Suppressor macrophage treated with lipopolysaccharide for 4 hours (primary cell): ENCODE results near the gene TMBIM6.

Experiments
- DNase-seq: peaks from one replicate; pipeline ENCODE4 v3.0.0-alpha.2; 2020

The TMBIM6 gene

DNA sequence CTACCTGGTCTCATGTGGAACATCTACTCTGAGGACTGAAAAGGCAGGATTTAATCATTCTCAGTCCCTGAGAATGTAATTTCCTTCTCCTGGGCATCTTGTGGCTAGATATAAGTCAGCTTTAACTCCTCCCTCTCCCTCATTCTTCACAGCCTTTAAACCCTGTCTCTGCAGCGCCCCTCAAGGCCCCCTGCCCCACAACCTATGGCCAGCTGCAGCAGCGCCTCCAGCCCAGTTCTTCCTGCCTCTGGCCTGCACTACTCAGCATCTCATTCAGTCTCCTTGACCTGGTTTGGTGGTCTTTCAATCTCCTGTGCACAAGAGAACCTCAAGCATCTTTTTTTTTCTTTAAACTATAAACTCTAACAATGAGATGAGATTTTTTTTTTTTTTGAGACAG is 57.6 kb downstream of the TMBIM6 start:
- DNase-seq, result no peak

DNA sequence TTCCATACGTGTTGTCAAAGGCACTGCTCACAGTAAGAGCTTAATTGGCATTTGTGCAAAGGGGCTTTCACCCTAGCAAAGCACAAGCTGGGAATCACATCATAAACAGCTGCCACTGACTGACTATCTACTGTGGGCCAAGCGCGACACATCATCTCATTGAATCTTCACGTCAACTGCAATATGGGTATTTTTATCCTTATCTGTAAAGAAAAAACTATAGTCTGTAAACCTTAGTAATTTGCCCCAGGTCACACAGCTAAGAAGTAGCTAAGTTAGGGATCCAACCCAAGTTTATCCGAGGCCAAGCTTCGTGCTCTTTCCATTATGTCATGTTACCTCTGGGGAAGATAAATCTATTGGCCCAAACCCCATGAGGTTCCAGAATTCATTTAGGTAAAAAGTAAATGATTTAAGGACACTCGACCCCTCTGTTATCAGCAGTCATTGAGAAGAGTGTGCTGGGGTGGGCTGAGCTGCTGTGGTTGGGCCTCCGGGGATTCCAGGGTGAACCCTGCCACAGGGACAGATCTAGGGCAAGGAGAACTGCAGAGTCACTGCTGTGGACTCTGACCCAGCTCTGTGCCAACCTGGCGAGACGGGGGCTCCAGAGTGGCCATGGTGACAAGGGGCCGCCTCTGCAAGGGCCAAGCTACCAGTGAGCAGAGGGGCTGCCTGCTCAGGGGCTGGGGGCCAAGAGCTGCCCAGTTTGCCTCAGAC is 59.2 kb downstream of the TMBIM6 start:
- no peak for DNase-seq

DNA sequence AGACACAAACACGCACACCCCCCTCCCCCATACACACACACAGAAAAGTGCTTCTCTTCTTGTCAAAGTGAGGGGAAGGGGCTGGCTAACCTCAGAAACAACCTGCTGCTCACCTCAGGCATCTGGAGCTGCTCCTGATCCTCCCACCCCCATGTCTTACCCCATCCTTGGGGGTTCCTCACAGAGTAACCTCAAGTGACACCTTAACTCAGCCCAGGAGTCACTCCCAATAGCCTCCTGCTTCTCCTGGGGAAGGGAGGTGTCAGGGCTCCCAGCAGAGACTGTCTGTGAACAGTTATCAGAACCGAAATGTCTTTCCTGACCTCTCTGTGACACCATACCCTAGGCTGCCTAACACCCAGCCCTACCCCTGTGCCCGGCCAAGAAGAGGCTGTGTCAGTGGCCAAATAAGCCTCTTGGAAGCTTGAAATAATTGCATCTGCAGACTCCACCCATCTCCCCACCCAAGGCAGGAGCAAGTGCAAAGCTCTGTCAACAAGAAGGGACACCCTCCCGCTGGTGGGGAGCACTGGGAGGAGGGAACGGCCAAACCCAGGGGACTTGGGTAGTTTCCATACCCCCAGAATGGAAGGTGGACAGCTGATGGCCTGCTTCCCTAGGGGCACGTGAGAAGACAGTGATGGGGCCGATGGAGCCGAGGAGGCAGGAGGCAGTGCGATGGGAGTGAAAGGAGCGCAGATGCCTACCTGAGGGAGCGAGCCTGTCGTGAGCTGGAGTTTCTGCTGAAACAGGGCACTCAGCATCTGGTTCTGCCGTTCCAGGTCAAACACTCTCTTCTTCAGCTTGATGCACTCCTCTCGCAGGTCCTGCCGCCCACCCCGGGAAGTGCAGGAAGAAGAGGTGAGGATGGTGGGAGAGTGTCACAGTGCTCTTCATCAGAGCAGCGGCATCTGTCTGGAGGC is 60.0 kb downstream of the TMBIM6 start:
- DNase-seq, result no peak

DNA sequence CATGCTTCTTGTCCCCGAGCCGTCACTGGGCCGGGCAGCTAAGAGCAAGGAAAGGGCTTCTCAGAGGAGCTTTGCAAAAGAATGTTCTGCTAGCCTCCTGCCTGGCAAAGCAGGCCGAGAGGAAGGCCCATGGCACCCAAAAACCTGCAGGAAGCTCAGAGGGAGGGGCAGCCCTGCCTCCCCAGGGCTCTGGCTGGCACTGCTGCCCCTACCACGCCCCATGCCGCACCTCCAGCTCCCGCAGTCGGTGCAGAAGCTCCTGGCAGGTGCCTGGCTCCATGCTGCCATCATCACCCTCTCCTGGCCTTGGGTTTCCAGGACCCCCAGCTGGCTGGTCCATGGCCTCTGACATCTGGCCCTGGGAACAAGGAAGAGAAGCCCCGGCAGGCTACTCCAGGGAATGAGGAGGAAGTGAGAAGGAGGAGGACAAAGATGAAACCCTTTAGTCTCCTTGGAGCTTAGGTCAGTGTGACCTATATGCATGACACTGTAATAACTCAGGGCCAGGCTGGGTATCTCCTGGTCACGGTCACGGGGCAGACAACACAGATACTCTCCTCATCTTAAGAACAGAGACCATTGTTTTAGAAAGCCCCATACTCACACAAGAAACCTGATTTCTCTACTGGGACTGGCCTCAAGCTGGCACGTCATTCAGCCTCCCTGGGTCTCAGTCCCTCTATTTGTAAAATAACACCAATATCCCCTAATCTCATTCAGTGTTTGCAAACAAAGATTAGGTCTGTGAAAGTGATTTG is 62.5 kb downstream of the TMBIM6 start:
- DNase-seq, result no peak

DNA sequence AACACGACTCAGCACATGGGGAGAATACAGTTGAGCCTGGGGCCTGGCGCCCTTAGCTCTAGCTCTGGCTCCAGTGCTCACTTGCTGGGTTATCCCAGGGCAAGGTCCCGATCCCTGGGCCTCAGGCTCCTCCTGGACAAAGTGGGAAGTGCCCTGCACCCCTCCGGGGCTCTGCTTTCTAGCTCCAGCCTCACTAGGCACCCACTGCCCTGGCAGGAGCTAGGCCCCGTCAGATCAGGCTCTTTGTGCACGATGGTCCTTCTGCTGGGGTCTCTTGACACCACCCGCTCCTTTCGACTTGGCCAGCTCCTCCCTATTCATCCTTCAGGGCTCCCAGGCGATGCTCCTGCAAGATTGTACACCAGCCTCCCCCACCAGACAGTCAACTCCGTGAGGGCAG is 63.5 kb downstream of the TMBIM6 start:
- DNase-seq, result no peak

DNA sequence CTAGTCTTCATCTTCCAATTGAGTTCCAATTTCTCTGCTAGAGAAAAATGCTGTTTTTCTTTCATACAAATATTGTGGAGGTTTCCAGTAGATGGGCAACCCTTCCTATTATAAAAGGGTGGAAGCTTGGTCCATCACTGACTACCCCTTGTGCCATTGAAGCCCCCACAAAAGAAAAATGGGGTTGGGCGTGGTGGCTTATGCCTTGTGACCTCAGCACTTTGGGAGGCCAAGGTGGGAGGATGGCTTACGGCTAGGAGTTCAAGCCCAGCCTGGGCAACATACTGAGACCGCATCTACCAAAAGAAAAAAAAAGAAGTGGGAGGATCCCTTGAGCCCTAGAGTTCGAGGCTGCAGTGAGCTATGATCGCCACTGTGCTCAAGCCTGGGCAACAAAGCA is 64.1 kb downstream of the TMBIM6 start:
- no peak for DNase-seq

DNA sequence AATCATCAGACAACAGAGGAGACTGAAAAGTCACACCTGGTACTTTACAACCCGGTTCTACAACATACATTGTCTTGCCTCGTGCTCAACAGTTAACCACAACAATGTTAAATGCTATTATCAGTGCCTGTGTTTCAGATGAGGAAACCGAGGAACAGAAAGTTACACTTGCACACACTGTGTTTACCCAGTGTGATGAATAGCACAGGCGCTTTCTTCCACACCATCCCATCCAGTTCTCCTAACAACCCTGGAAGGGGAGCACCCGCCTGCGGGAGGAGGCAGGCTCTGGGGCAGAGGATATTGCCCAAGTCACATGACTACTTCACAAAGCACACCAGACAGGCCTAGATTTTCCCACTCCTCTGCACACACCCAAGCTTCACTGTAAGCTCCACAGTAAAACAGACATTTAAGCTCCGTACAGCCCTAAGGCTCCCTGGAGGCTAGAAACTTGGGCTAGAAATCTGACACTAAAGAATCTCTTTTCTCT is 65.0 kb downstream of the TMBIM6 start:
- DNase-seq, result no peak

DNA sequence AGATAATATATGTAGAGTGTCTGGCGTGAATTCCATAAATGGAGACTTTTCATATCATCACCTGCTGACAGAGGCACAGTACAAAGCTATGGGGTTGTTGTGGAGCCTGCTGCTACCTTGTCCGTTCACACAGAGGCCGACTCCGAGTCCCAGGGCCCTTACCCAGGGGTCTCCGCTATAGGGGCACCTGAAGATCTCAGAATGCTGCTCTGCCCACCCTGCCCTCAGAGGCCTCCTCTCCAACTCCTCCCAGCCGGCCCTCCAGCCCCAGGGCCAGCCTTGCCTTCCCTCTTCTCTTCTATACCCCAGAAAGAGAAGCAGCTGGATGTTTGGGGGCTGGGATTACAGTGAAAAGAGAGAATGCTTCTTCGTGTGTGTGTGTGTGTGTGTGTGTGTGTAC is 65.5 kb downstream of the TMBIM6 start:
- no peak for DNase-seq

DNA sequence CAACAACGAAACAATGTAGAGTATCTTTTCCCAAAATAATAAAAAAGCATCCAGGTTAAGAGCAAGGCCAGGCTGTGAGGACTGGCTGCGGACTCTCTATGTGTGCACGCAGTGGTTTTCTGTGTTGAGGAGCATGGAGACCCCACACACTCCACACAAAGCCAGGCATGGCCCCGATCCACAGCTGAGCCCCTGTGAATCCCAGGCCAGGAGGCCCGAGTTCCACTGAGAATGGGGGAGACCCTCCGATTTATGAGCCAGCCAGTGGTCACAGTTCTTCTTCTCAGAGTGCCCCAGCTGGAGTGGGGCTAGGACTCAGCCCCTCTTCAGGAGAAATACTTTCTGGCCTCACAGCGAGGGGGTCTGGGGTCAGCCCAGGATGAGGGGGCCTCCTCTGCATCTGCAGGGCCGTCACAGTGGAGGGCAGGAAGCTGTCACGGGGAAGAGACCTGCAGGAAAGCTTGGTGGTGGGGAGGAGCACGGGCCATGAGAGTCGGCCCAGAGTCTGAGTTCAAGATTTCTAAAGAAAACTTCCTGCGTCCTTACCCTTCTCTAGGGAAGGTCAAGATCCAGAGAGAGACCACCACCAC is 66.7 kb downstream of the TMBIM6 start:
- DNase-seq, result no peak

DNA sequence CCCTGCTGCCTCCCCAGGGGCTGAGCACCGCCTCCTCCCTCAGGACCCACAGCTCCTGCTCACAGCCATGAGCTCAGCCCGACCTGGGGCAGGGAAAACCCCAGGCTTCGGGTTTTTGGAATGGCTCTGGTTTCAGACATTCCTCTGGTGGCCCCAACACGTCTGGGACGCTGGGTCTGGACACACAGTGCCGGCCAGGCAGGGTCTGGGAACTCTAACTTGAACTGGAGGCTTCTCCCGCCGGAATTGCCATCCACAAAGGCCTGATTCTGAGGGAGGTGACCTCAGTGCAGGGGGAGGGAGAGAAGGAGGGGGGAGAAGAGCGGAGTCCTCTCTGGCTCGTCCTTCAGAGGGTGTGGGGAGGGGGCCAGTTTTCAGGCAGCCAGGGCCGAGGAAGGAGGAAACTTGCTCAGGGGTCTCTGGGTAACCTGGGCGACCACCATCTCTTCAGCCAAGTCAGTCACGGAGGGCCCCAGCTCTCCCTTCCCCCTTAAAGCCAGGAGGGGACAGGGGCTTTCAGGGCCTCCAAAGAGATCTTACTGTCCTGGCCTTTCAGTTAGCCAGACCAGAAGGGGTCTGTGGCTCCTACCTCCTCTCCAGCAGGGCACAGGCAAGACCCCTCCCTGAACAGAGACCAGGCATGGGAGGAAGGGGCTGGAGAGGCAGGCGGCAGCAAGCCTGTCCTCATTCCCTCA is 67.5 kb downstream of the TMBIM6 start:
- DNase-seq, result no peak

DNA sequence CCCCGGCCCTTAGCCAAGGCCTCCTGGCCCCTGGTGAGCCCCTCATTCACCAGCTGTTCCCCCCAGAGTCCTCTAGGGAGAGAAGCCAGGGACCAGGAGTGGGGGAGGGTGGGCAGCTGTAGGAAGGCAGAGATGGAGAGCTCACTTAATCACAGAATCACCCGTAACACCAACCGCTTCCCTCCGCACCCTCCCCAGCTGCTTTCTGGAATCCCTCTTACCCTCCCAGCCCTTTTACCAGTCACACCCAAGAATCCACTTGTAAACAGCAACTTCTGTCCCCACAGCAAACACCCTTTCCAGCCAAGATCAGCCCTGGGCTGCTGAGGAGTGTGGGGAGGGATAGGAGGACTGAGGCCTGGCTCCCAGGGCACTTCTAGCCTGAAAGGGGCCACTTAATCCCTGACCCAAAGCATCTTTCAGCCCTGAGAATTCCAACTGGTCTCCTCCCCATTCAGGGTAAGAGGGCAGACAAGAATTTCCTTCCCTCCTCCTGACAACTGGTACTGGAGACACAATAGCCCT is 68.1 kb downstream of the TMBIM6 start:
- no peak for DNase-seq

DNA sequence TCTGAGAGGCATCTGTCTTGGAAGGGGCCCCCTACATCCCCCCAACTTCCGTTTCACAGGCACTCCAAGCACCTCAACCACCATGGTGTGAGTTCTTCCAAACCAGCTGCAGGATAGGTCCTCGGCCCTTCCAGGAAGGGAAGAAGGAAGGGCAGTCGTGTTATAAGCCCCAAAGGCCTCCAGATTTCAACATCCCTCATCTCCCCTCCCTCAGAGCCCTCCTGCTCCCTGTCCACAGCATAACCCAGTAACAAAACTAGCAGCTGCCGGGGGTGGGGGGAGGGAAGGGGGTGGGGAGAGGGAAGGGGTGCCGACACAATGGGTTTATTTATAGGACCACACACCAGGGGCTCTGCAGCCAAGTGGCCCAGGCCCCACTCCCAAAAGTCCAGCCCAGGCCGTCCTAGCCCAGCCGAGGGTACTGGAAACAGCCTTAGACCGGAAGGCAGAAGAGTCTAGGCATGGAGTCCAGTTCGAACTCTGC is 68.6 kb downstream of the TMBIM6 start:
- DNase-seq, result no peak

DNA sequence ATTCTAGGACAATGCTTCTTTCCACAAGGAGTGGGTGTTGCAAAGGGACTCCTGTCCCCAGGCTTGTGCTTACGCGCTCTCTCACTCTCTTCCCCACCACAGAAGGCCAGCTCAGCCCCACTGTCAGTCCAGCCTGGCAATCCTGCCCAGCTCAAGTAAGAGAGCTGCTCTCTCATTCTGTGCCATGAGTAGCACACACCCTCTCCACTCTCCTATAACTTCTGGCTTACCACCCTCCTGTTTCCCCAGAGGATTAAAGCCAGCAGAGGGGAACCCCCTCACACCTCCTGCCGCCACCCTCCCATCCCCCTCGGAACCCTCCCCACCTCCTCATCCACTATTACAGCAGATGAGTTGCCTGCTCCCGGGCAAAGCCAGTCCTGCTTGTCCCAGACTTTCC is 69.8 kb downstream of the TMBIM6 start:
- no peak for DNase-seq

DNA sequence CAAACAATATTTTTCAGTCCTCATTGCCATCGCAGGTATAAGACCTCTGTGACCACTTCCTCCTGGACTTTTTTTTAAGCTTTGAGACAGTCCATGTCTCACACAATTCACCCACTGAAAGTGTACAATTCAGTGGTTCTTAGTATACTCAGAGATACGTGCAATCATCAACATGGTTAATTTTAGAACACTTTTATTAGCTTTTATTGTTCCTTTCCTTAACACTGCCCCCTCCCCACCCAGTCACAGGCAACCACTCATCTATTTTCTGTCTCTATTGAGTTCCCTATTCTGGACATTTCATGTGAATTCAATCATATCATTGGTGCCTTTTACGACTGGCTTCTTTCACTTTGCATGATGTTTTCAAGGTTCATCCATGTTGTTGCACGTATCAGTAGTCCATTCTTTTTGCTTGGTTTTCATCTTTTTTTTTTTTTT is 70.6 kb downstream of the TMBIM6 start:
- no peak for DNase-seq

DNA sequence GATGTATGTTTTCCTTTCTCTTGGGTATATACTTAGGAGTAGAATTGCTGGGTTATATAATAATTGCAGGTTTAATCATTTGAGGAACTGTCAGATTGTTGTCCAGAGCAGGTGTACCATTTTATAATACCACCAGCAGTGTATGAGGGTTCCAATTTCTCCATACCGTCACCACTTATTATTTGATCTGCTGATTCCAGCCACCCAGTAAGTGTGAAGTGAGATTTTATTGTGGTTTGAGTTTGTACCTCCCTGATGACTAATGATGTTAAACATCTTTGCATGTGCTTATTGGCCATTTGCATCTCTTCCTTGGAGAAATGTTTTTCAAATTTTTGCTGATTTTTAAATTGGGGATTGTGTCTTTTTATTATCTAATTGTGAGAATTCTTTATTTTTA is 71.8 kb downstream of the TMBIM6 start:
- no peak for DNase-seq
